DND-41 (cell line): ENCODE results near the gene MACROD2.

Source experiments
- ATAC-seq: fragments of 200-7000 bp; cut with Tn5 transposase; 3 replicates; pipeline ENCODE4 v1.9.1; 2021; ENCODE audit warnings: low read depth; ENCODE audit not compliant: insufficient read depth
- DNase-seq: peaks from one replicate; pipeline ENCODE4 v3.0.0-alpha.2; 2020
- H2AFZ ChIP-seq: 2 replicates; pipeline ENCODE4 v1.6.0; 2012; ENCODE audit warnings: low read depth, low read length
- H3K27ac ChIP-seq: 2 replicates; pipeline ENCODE4 v1.5.1; 2012; ENCODE audit warnings: low read length, inconsistent platforms
- H3K27me3 ChIP-seq: fragments of 200-600 bp; sonication (generic); 2 replicates; pipeline ENCODE4 v1.6.0; 2012; ENCODE audit warnings: low read length, mild to moderate bottlenecking, inconsistent platforms; ENCODE audit not compliant: insufficient read depth, poor library complexity
- H3K36me3 ChIP-seq: 2 replicates; pipeline ENCODE4 v1.5.1; 2012; ENCODE audit warnings: low read length, inconsistent platforms; ENCODE audit not compliant: insufficient read depth
- H3K4me1 ChIP-seq: 2 replicates; pipeline ENCODE4 v1.5.1; 2012; ENCODE audit warnings: mild to moderate bottlenecking, low read length; ENCODE audit not compliant: insufficient read depth
- H3K4me2 ChIP-seq: 2 replicates; pipeline ENCODE4 v1.6.0; 2012; ENCODE audit warnings: mild to moderate bottlenecking, moderate library complexity, low read length, inconsistent platforms; ENCODE audit not compliant: insufficient read depth
- H3K4me3 ChIP-seq, 2 experiments: fragments of 200-600 bp in 1 of 2; shearing (Covaris generic) in 1 of 2; 2 replicates each; pipeline ENCODE4 v1.5.1; 2012 to 2016; ENCODE audit warnings: inconsistent platforms in 2 of 2, low read length in 2 of 2, mild to moderate bottlenecking in 2 of 2, low read depth in 1 of 2, moderate library complexity in 1 of 2
- H3K79me2 ChIP-seq: 2 replicates; pipeline ENCODE4 v1.6.0; 2012; ENCODE audit warnings: low read length, inconsistent platforms; ENCODE audit not compliant: insufficient read depth
- H3K9ac ChIP-seq: 2 replicates; pipeline ENCODE4 v1.6.0; 2012; ENCODE audit warnings: low read depth, mild to moderate bottlenecking, inconsistent platforms, low read length, moderate library complexity
- H3K9me3 ChIP-seq: 2 replicates; pipeline ENCODE4 v1.5.1; 2012; ENCODE audit warnings: low read length, moderate library complexity, mild to moderate bottlenecking, inconsistent platforms; ENCODE audit not compliant: insufficient read depth, severe bottlenecking
- H4K20me1 ChIP-seq: 2 replicates; pipeline ENCODE4 v1.6.0; 2012; ENCODE audit warnings: low read length; ENCODE audit not compliant: insufficient read depth
- CTCF ChIP-seq: IDR thresholded peaks from 2 replicates; pipeline ENCODE4 v1.5.1; 2012; ENCODE audit warnings: borderline replicate concordance, low read length, moderate library complexity, mild to moderate bottlenecking; ENCODE audit not compliant: poor library complexity, severe bottlenecking; ENCODE audit errors: extremely low read depth
- EZH2 ChIP-seq: IDR thresholded peaks from 3 replicates; pipeline ENCODE4 v1.6.1; 2012; ENCODE audit warnings: borderline replicate concordance, low read depth, mild to moderate bottlenecking, moderate library complexity, low read length, inconsistent platforms; ENCODE audit not compliant: severe bottlenecking

Gene MACROD2

DNA sequence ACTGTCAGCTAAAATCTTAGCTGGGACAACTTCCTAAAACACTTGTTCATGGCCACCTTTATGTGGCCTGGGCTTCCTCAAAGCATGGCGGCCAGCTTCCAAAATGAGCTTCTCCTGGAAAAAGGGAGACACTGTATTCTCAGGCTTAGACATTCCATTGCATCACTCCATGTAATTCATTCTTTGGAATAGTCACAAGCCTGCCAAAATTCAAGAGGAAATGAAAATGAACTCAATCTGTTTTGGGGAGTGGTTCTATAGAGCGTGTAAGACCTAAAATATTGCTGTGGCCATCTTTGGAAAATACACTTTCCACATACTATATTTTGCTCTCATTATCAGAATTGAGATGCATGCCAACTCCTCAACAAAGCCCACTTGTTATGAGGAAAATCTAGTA lies 1890.9 kb downstream of the MACROD2 start:
- no peak overlapping the region for H2AFZ ChIP-seq
- no peaks in the 10 kb centered on the region for H3K4me1 ChIP-seq
- TF ChIP-seq CTCF (no peak), EZH2 (no peak)
- no peaks in the 10 kb centered on the region for H4K20me1 ChIP-seq
- H3K27ac ChIP-seq: no peak overlapping the region
- H3K9ac ChIP-seq: no peak overlapping the region
- H3K79me2 ChIP-seq: no peaks in the 10 kb centered on the region
- ATAC-seq (no peak), DNase-seq (no peak)
- H3K4me2 ChIP-seq: no peak overlapping the region
- H3K36me3 ChIP-seq: no peaks in the 10 kb centered on the region
- no peak overlapping the region for H3K4me3 ChIP-seq
- no peaks in the 10 kb centered on the region for H3K9me3 ChIP-seq
- no peaks in the 10 kb centered on the region for H3K27me3 ChIP-seq

GRCh38 chr20:15887387-15887786 lies 1892.1 kb downstream of the MACROD2 start:
- Histone ChIP-seq H3K36me3 (no peaks in the 10 kb centered on the region), H2AFZ (no peak overlapping the region), H3K27me3 (no peaks in the 10 kb centered on the region), H3K9ac (no peak overlapping the region), H3K27ac (no peak overlapping the region), H3K9me3 (no peaks in the 10 kb centered on the region), H4K20me1 (no peaks in the 10 kb centered on the region), H3K4me2 (no peak overlapping the region), H3K79me2 (no peaks in the 10 kb centered on the region), H3K4me3 (no peak overlapping the region), H3K4me1 (no peaks in the 10 kb centered on the region)
- DNase-seq (no peak), ATAC-seq (no peak)
- no peak for TF ChIP-seq CTCF
- no peak for TF ChIP-seq EZH2

DNA sequence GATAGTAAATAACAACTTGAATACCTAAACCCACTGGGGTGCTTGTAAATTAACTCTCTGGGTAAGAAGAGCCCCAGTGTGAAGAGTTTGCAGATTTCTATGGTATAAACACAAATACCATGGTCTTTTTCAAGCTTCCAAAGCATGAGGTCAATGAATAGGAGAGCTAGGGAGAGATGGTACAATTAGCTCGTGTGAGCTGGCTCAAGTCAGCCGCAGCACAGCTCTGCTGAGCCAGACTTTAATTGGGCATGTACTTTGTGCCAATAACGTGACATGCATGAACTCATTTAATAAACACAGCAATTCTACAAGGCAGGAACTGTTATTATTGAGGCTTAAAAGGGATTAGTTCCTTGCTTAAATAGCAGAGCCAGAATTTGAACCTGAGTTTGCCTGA lies 1893.7 kb downstream of the MACROD2 start:
- no peaks in the 10 kb centered on the region for H3K4me1 ChIP-seq
- no peak overlapping the region for H3K27ac ChIP-seq
- TF ChIP-seq CTCF (no peak), EZH2 (no peak)
- no peak for DNase-seq
- no peaks in the 10 kb centered on the region for H3K36me3 ChIP-seq
- H3K79me2 ChIP-seq: no peaks in the 10 kb centered on the region
- H3K4me2 ChIP-seq: no peak overlapping the region
- ATAC-seq: no peak
- H4K20me1 ChIP-seq: no peaks in the 10 kb centered on the region
- no peak overlapping the region for H3K4me3 ChIP-seq
- H2AFZ ChIP-seq: no peak overlapping the region
- no peaks in the 10 kb centered on the region for H3K27me3 ChIP-seq
- no peak overlapping the region for H3K9ac ChIP-seq
- no peaks in the 10 kb centered on the region for H3K9me3 ChIP-seq
